ENCODE data around the gene APOBEC3A. TPM values are rescaled to one million over a fixed set of nuclear protein-coding genes. Genes with fewer than 3 reads are reported as not detected.
A peak's percentile ranks its signal among the peaks of the same experiment; 100 is the strongest.
"Not testable (repeated sequence)": the region's sequence is repeated elsewhere in the genome, so short reads cannot be mapped to it uniquely, and the experiment has no call there.

The APOBEC3A gene
- total RNA-seq, 1 donor from 2014 or later = not detected

- Mint-ChIP-seq H3K27ac (ENCODE audit: unreplicated experiment) (no peak overlapping the region), H3K4me3 (no peak overlapping the region), H3K9me3 (peaks cover 3% of the 10 kb centered on the region), H3K36me3 (ENCODE audit: low read depth) (peaks cover 2% of the 10 kb centered on the region), H3K4me1 (no peaks in the 10 kb centered on the region), H3K27me3 (ENCODE audit: low read depth) (peaks cover 14% of the 10 kb centered on the region)
- DNase-seq (ENCODE audit: low read depth, low spot score) = no peak
- TF ChIP-seq CTCF (conservative IDR thresholded peaks at IDR 0.05) = no peak
These were observed 15.1 kb downstream of the APOBEC3A start for GRCh38 chr22:38972558-38972957.

DNA sequence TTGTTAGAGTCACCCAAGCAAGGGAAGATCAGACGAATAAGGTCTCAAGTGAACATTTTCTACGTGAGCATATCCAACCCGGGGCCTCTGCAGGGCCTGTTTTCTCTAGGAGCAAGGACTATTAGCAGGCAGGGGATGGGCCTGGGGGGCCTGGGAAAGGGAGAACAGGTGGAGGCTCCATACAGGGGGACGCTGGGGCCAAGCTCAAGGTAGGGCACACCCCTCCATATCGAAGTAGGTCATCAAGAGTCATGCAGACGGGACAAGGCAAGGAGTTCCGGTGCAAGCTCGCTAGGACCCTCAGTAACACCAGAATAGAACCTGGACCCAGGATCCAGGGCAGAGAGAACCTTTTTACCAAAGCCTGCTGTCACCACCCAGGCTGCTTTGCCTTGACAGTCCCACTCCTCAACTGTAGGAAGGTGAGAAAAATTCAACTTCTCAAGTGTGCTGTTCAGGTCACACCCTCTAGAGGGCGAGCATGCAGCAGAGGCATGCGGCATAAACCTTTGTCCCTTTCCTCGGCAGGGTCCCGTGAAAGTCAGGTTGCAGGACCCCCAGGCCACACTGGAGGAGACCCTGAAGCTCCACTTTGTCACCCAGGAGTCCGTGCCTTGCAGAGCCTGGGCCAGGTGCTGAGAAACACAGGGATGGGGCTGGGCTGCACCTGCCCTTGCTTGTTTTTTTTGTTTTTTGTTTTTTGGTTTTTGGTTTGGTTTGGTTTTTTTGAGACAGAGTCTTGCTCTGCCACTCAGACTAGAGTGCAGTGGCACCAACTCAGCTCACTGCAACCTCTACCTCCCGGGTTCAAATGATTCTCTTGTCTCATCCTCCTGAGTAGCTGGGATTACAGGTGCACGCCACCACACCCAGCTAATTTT lies 16.1 kb downstream of the APOBEC3A start:
- TF ChIP-seq CTCF (conservative IDR thresholded peaks at IDR 0.05) = peak; percentile 86
- Mint-ChIP-seq H3K27me3 (ENCODE audit: low read depth) (peaks cover 17% of the 10 kb centered on the region), H3K4me3 (no peak overlapping the region), H3K4me1 (no peaks in the 10 kb centered on the region), H3K9me3 (peaks cover 3% of the 10 kb centered on the region), H3K27ac (ENCODE audit: unreplicated experiment) (no peak overlapping the region), H3K36me3 (ENCODE audit: low read depth) (peaks cover 2% of the 10 kb centered on the region)
- peak; percentile 62 for DNase-seq (ENCODE audit: low read depth, low spot score)

GRCh38 chr22:38974170-38974825 lies 16.9 kb downstream of the APOBEC3A start:
- peaks cover 3% of the 10 kb centered on the region for H3K9me3 Mint-ChIP-seq

DNA sequence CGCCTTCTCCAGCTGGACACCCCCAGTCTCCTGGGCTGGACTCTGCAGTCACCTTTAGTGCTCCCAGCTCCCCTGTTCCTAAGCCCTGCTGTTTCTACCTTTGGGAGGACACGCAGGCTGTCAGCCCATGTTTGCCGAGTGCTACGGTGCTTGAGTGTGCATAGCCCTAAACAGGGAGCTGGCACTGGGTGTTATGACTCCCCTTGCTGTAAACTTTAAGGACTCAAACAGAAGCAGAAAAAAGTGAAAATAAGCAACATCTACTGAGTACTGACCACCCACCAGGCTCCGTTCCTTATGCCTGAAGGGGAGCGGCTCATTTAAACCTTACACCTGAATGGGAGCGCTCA lies 17.4 kb downstream of the APOBEC3A start:
- H3K4me3 Mint-ChIP-seq = no peak overlapping the region
- no peak for DNase-seq (ENCODE audit: low read depth, low spot score)
- H3K4me1 Mint-ChIP-seq = no peaks in the 10 kb centered on the region
- no peak overlapping the region for H3K27ac Mint-ChIP-seq (ENCODE audit: unreplicated experiment)
- peaks cover 2% of the 10 kb centered on the region for H3K36me3 Mint-ChIP-seq (ENCODE audit: low read depth)
- TF ChIP-seq CTCF (conservative IDR thresholded peaks at IDR 0.05) = no peak
- peaks cover 3% of the 10 kb centered on the region for H3K9me3 Mint-ChIP-seq
- peaks cover 17% of the 10 kb centered on the region for H3K27me3 Mint-ChIP-seq (ENCODE audit: low read depth)

More at GRCh38 chr22:38974170-38974825, 16.9 kb downstream of the APOBEC3A start:
- Mint-ChIP-seq H3K36me3 (ENCODE audit: low read depth) (peaks cover 2% of the 10 kb centered on the region), H3K4me3 (no peak overlapping the region), H3K27me3 (ENCODE audit: low read depth) (peaks cover 17% of the 10 kb centered on the region), H3K4me1 (no peaks in the 10 kb centered on the region), H3K27ac (ENCODE audit: unreplicated experiment) (no peak overlapping the region)
- DNase-seq (ENCODE audit: low read depth, low spot score) = no peak
- TF ChIP-seq CTCF (conservative IDR thresholded peaks at IDR 0.05) = no peak

GRCh38 chr22:38977289-38977688 lies 19.9 kb downstream of the APOBEC3A start:
- not testable (repeated sequence) for H3K4me3 Mint-ChIP-seq

DNA sequence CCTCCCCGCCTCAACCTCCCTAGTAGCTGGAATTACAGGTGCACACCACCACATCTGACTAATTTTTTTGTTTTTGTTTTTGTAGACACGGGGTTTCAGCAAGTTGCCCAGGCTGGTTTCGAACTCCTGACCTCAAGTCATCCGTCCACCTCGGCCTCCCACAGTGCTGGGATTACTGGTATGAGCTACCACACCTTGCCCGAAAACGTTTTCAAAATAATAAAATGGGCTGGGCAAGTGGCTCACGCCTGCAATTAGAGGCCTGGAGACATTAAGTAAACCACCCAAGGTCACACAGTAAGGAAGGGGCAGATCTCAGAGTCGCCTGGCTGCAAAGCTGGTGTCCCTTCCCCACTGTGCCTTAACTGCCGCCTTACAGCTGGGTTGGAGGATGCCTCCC lies 23.2 kb downstream of the APOBEC3A start:
- not testable (repeated sequence) for H3K4me3 Mint-ChIP-seq; H3K36me3 Mint-ChIP-seq (ENCODE audit: low read depth); H3K9me3 Mint-ChIP-seq; DNase-seq (ENCODE audit: low read depth, low spot score); H3K27me3 Mint-ChIP-seq (ENCODE audit: low read depth); H3K27ac Mint-ChIP-seq (ENCODE audit: unreplicated experiment)
- H3K4me1 Mint-ChIP-seq = peaks cover 17% of the 10 kb centered on the region

More at GRCh38 chr22:38977289-38977688, 19.9 kb downstream of the APOBEC3A start:
- H3K27ac Mint-ChIP-seq (ENCODE audit: unreplicated experiment); H3K36me3 Mint-ChIP-seq (ENCODE audit: low read depth); H3K9me3 Mint-ChIP-seq; H3K27me3 Mint-ChIP-seq (ENCODE audit: low read depth); DNase-seq (ENCODE audit: low read depth, low spot score): not testable (repeated sequence)
- peaks cover 11% of the 10 kb centered on the region for H3K4me1 Mint-ChIP-seq
